HG03354 (cell line): ENCODE measurements around the gene HSPB1.
"Not testable (repeated sequence)": the region's sequence is repeated elsewhere in the genome, so short reads cannot be mapped to it uniquely, and the experiment has no call there.

Source experiments
- ATAC-seq: cut with Tn5 transposase; IDR thresholded peaks from one replicate; pipeline ENCODE4 v1.9.1; 2021; ENCODE audit warnings: mild to moderate bottlenecking; ENCODE audit not compliant: unreplicated experiment, poor library complexity, severe bottlenecking

Gene HSPB1

GRCh38 chr7:76302347-76303201 lies at the start of gene HSPB1:
TSS of gene HSPB1 (plus strand) at chr7:76302673. CDS start at chr7:76302713, 40 bp downstream.
- peak; percentile 64 for ATAC-seq

- ATAC-seq, result no peak
Observed at GRCh38 chr7:76254781-76255180, 47.7 kb upstream of the HSPB1 start.

GRCh38 chr7:76257973-76258372 lies 44.5 kb upstream of the HSPB1 start:
- no peak for ATAC-seq

- no peak for ATAC-seq
Observed at GRCh38 chr7:76259124-76260093, 43.1 kb upstream of the HSPB1 start.

- no peak for ATAC-seq
Observed at GRCh38 chr7:76260171-76260703, 42.2 kb upstream of the HSPB1 start.

- no peak for ATAC-seq
Observed at GRCh38 chr7:76261329-76261728, 41.1 kb upstream of the HSPB1 start.

GRCh38 chr7:76261931-76262330 lies 40.5 kb upstream of the HSPB1 start:
- ATAC-seq, result no peak

GRCh38 chr7:76262683-76263402 lies 39.6 kb upstream of the HSPB1 start:
- no peak for ATAC-seq

GRCh38 chr7:76265299-76265698 lies 37.2 kb upstream of the HSPB1 start:
- no peak for ATAC-seq

GRCh38 chr7:76267107-76267893 lies 35.2 kb upstream of the HSPB1 start:
- ATAC-seq, result peak; percentile 40

- ATAC-seq, result peak; percentile 11
Observed at GRCh38 chr7:76267894-76268183, 34.6 kb upstream of the HSPB1 start.

- ATAC-seq, result no peak
Observed at GRCh38 chr7:76268376-76268775, 34.1 kb upstream of the HSPB1 start.

GRCh38 chr7:76269895-76270294 lies 32.6 kb upstream of the HSPB1 start:
- ATAC-seq, result no peak

- ATAC-seq, result not testable (repeated sequence)
Observed at GRCh38 chr7:76271384-76271783, 31.1 kb upstream of the HSPB1 start.

- no peak for ATAC-seq
Observed at GRCh38 chr7:76272142-76272541, 30.3 kb upstream of the HSPB1 start.

GRCh38 chr7:76272851-76273497 lies 29.5 kb upstream of the HSPB1 start:
- peak; percentile 65 for ATAC-seq

GRCh38 chr7:76273503-76273902 lies 29.0 kb upstream of the HSPB1 start:
- ATAC-seq, result no peak

- ATAC-seq, result no peak
Observed at GRCh38 chr7:76278540-76278939, 23.9 kb upstream of the HSPB1 start.

GRCh38 chr7:76280408-76280807 lies 22.1 kb upstream of the HSPB1 start:
- no peak for ATAC-seq
